ENCODE data around the gene BACH2. TPM values are rescaled to one million over a fixed set of nuclear protein-coding genes. Genes with fewer than 3 reads are reported as not detected.

The BACH2 gene
- total RNA-seq, 1 experiment from 2014 or later, result 3.3 TPM

DNA sequence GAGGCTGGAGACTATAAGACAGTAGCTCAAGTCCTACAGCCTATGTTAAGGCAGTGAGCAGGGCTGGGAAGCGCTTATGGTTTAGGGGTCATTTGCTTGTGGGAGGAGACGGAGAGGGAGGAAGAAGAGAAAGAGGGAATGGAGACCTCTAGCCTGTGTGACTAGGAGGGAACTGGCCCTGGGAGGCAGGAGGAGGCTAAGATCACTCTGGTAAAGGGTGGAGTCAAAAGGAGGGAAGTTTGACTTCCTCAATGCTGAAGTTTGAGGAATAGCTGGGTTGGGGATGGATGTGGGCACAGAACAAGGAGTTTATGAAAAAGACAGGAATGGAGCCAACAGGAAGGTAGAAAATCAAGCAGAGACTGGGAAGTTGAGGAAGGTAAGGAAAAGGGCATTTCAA, 6.4 kb upstream of the BACH2 start:
- intact Hi-C loops (cut with micrococcal nuclease), result no loop called here
- Histone ChIP-seq H3K4me1 (ENCODE audit: control insufficient read depth in 1 of 2, insufficient read depth in 2 of 2, low read length in 2 of 2) (no peaks in the 10 kb centered on the region), H3K9me3 (ENCODE audit: control insufficient read depth in 1 of 2, insufficient read depth in 1 of 2, low read depth in 1 of 2, low read length in 2 of 2) (no peaks in the 10 kb centered on the region), H3K27ac (ENCODE audit: low read depth, low read length) (no peak overlapping the region), H2AFZ (ENCODE audit: low read depth, low read length, poor library complexity, severe bottlenecking) (no peak overlapping the region), H3K4me2 (ENCODE audit: low read length) (no peak overlapping the region), H3K27me3 (ENCODE audit: insufficient read depth, low read length) (no peaks in the 10 kb centered on the region), H3K4me3 (replicated peaks in 1 of 2; ENCODE audit: low read depth in 1 of 2, low read length in 2 of 2) (no peak overlapping the region), H3K9me2 (ENCODE audit: insufficient read depth) (no peaks in the 10 kb centered on the region), H3K9ac (ENCODE audit: low read length) (no peak overlapping the region), H4K20me1 (ENCODE audit: insufficient read depth) (no peaks in the 10 kb centered on the region), H3K36me3 (ENCODE audit: control insufficient read depth in 1 of 2, insufficient read depth in 2 of 2, low read length in 2 of 2) (no peaks in the 10 kb centered on the region), H3K79me2 (ENCODE audit: insufficient read depth, low read length) (no peaks in the 10 kb centered on the region)
- CTCF ChIA-PET, result no interaction called here
- DNase-seq (ENCODE audit: low read depth, low spot score), result no peak
- POLR2A ChIA-PET, result no interaction called here
- RAD21 ChIA-PET (ENCODE audit: low non-redundant PET in 1 of 2, low total read pairs in 2 of 2, uncharacterized antibody in 2 of 2, unreplicated experiment in 2 of 2), result no interaction called here
- TF ChIP-seq POLR2AphosphoS5 (IDR thresholded peaks at IDR 0.05; ENCODE audit: low read depth, low read length) (no peak), JUND (IDR thresholded peaks at IDR 0.05) (no peak), ZFX (IDR thresholded peaks at IDR 0.05) (no peak), SP1 (IDR thresholded peaks at IDR 0.05; ENCODE audit: low read depth) (no peak), FOSL1 (IDR thresholded peaks at IDR 0.05; ENCODE audit: low read depth) (no peak), EZH2phosphoT487 (IDR thresholded peaks at IDR 0.05; ENCODE audit: borderline replicate concordance) (no peak), SRF (IDR thresholded peaks at IDR 0.05; ENCODE audit: low read depth) (no peak), REST (IDR thresholded peaks at IDR 0.05; ENCODE audit: low read depth) (no peak), EZH2 (IDR thresholded peaks at IDR 0.05) (no peak), TCF7L2 (IDR thresholded peaks at IDR 0.05; ENCODE audit: borderline replicate concordance, extremely low read depth, insufficient read depth, insufficient read length) (no peak), ELF1 (IDR thresholded peaks at IDR 0.05; ENCODE audit: borderline replicate concordance, low read depth) (no peak), CEBPB (IDR thresholded peaks at IDR 0.05; ENCODE audit: low read depth) (no peak), YY1 (IDR thresholded peaks at IDR 0.05; ENCODE audit: extremely low read depth, insufficient replicate concordance, low read depth, low read length) (no peak)
- TF ChIP-seq, protein P1, sequence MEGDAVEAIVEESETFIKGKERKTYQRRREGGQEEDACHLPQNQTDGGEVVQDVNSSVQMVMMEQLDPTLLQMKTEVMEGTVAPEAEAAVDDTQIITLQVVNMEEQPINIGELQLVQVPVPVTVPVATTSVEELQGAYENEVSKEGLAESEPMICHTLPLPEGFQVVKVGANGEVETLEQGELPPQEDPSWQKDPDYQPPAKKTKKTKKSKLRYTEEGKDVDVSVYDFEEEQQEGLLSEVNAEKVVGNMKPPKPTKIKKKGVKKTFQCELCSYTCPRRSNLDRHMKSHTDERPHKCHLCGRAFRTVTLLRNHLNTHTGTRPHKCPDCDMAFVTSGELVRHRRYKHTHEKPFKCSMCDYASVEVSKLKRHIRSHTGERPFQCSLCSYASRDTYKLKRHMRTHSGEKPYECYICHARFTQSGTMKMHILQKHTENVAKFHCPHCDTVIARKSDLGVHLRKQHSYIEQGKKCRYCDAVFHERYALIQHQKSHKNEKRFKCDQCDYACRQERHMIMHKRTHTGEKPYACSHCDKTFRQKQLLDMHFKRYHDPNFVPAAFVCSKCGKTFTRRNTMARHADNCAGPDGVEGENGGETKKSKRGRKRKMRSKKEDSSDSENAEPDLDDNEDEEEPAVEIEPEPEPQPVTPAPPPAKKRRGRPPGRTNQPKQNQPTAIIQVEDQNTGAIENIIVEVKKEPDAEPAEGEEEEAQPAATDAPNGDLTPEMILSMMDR (IDR thresholded peaks at IDR 0.05 in 2 of 3, conservative IDR thresholded peaks at IDR 0.05 in 1 of 3; ENCODE audit: borderline replicate concordance in 1 of 3, insufficient read depth in 1 of 3, low read depth in 2 of 3, low read length in 2 of 3), result no peak
- no TSS peak for BruUV-seq (replicated peaks)
- ATAC-seq, result no peak

Data from HCT116 (cell line).